ENCODE results near the gene CERS1. TPM values are rescaled to one million over a fixed set of nuclear protein-coding genes. Genes with fewer than 3 reads are reported as not detected.

The CERS1 gene
- total and polyA plus RNA-seq, 2 donors (not counting 3 experiments of a cell fraction or from before 2014, with no cell fraction given): 4.0 to 8.5 TPM

- no peak overlapping the region for H3K27ac ChIP-seq (ENCODE audit: insufficient read depth, low read depth, low read length)
- H3K9me3 ChIP-seq (replicated peaks; ENCODE audit: control insufficient read depth, insufficient read depth, low read length): no peaks in the 10 kb centered on the region
- H2AFZ ChIP-seq (ENCODE audit: low read depth, low read length): no peak overlapping the region
- H3K9me1 ChIP-seq (replicated peaks; ENCODE audit: control insufficient read depth, extremely low read depth, insufficient read depth, low read length): no peaks in the 10 kb centered on the region
- H3K4me1 ChIP-seq (ENCODE audit: control insufficient read depth, extremely low read depth, insufficient read depth, low read length): no peaks in the 10 kb centered on the region
- CTCF ChIA-PET: no interaction called here
- no peak overlapping the region for H3K9ac ChIP-seq (replicated peaks; ENCODE audit: extremely low read depth, insufficient read depth, low read length)
- BruUV-seq (replicated peaks): no TSS peak
- H3K4me2 ChIP-seq (ENCODE audit: insufficient read depth, low read length): no peak overlapping the region
- FAIRE-seq: no peak
- dilution Hi-C loops (cut with MboI; ENCODE audit: extremely low pct_ligation_motif_present, low sequenced_read_pairs): no loop called here
- no peaks in the 10 kb centered on the region for H3K79me2 ChIP-seq (ENCODE audit: control insufficient read depth, insufficient read depth, low read length)
- H3K4me3 ChIP-seq (replicated peaks in 1 of 3; ENCODE audit: insufficient read depth in 1 of 3, low read depth in 1 of 3, low read length in 3 of 3): no peak overlapping the region
- TF ChIP-seq GATA2 (IDR thresholded peaks at IDR 0.05; ENCODE audit: insufficient read depth, insufficient read length, low read depth, low read length) (no peak), FOS (IDR thresholded peaks at IDR 0.05; ENCODE audit: borderline replicate concordance, insufficient read depth, low read length) (no peak), CTCF (IDR thresholded peaks at IDR 0.05; ENCODE audit: extremely low read depth in 1 of 2, insufficient read depth in 1 of 2, low read depth in 1 of 2, low read length in 2 of 2) (no peak), POLR2A (IDR thresholded peaks at IDR 0.05; ENCODE audit: low read depth, low read length) (no peak), MYC (IDR thresholded peaks at IDR 0.05; ENCODE audit: low read depth, low read length) (no peak), EZH2 (IDR thresholded peaks at IDR 0.05; ENCODE audit: borderline replicate concordance, low read depth, low read length, severe bottlenecking) (no peak), POLR2AphosphoS5 (IDR thresholded peaks at IDR 0.05; ENCODE audit: insufficient read depth, low read depth, low read length) (no peak), MAX (IDR thresholded peaks at IDR 0.05; ENCODE audit: insufficient read depth, insufficient read length) (no peak), JUN (IDR thresholded peaks at IDR 0.05; ENCODE audit: borderline replicate concordance, insufficient read depth, insufficient read length, low read depth) (no peak)
- peaks cover 4 to 50% of the 10 kb centered on the region in 2 experiments for H3K36me3 ChIP-seq (ENCODE audit: control insufficient read depth in 2 of 2, extremely low read depth in 1 of 2, insufficient read depth in 2 of 2, low read length in 2 of 2)
- no peaks in the 10 kb centered on the region for H4K20me1 ChIP-seq (replicated peaks; ENCODE audit: control insufficient read depth, extremely low read depth, insufficient read depth, low read length)
- intact Hi-C loops (cut with micrococcal nuclease): no loop called here
- POLR2A ChIA-PET: no interaction called here
- H3K27me3 ChIP-seq (ENCODE audit: control insufficient read depth in 2 of 2, insufficient read depth in 2 of 2, low read length in 2 of 2): no peaks in the 10 kb centered on the region
- DNase-seq (ENCODE audit: low read depth, low spot score): no peak
These were observed 8.5 kb upstream of the CERS1 start for GRCh38 chr19:18904334-18905057.

All from endothelial cell of umbilical vein (primary cell).